DMS114 treated with DMSO at 0.1 percent for 48 hours (cell line): ENCODE data around the gene CEMIP2.
"Not testable (repeated sequence)": the region's sequence is repeated elsewhere in the genome, so short reads cannot be mapped to it uniquely, and the experiment has no call there.

Experiments used
- DNase-seq: peaks from one replicate; lab custom pipeline; 2025; ENCODE audit not compliant: unreplicated experiment; lab: John Stamatoyannopoulos, UW

Gene CEMIP2

GRCh38 chr9:71710856-71711255 is 57.5 kb downstream of the CEMIP2 start:
- no peak for DNase-seq

GRCh38 chr9:71710201-71710600 is 58.1 kb downstream of the CEMIP2 start:
- no peak for DNase-seq

GRCh38 chr9:71709384-71709783 is 58.9 kb downstream of the CEMIP2 start:
- no peak for DNase-seq

- DNase-seq, result no peak
Observed at GRCh38 chr9:71706176-71706575, 62.1 kb downstream of the CEMIP2 start.

- no peak for DNase-seq
Observed at GRCh38 chr9:71704796-71705195, 63.5 kb downstream of the CEMIP2 start.

- DNase-seq, result no peak
Observed at GRCh38 chr9:71703172-71703872, 65.0 kb downstream of the CEMIP2 start.

GRCh38 chr9:71697882-71698281 is 70.4 kb downstream of the CEMIP2 start:
- DNase-seq, result no peak

- no peak for DNase-seq
Observed at GRCh38 chr9:71694332-71694731, 74.0 kb downstream of the CEMIP2 start.

- DNase-seq, result no peak
Observed at GRCh38 chr9:71693607-71694006, 74.7 kb downstream of the CEMIP2 start.

- DNase-seq, result no peak
Observed at GRCh38 chr9:71692337-71692736, 76.0 kb downstream of the CEMIP2 start.

GRCh38 chr9:71691576-71691975 is 76.7 kb downstream of the CEMIP2 start:
- DNase-seq, result not testable (repeated sequence)

GRCh38 chr9:71690689-71691435 is 77.5 kb downstream of the CEMIP2 start:
- no peak for DNase-seq

GRCh38 chr9:71690063-71690688 is 78.1 kb downstream of the CEMIP2 start:
- no peak for DNase-seq

- no peak for DNase-seq
Observed at GRCh38 chr9:71687676-71688075, 80.6 kb downstream of the CEMIP2 start.

GRCh38 chr9:71685988-71686387 is 82.3 kb downstream of the CEMIP2 start:
- no peak for DNase-seq

- DNase-seq, result no peak
Observed at GRCh38 chr9:71685394-71685793, 82.9 kb downstream of the CEMIP2 start.

GRCh38 chr9:71684566-71684965 is 83.7 kb downstream of the CEMIP2 start:
- no peak for DNase-seq

GRCh38 chr9:71683598-71684235 is 84.6 kb downstream of the CEMIP2 start:
- DNase-seq, result no peak

- DNase-seq, result no peak
Observed at GRCh38 chr9:71681708-71682272, 86.5 kb downstream of the CEMIP2 start.

GRCh38 chr9:71681104-71681707 is 87.1 kb downstream of the CEMIP2 start:
- no peak for DNase-seq
